SKM-1 treated with dmso at 0.1 percent for 144 hours (cell line): ENCODE results near the gene MTMR12.
A peak's percentile ranks its signal among the peaks of the same experiment; 100 is the strongest.
"Not testable (repeated sequence)": the region's sequence is repeated elsewhere in the genome, so short reads cannot be mapped to it uniquely, and the experiment has no call there.

Source experiments
- DNase-seq: peaks from one replicate; lab custom pipeline; 2025; ENCODE audit not compliant: unreplicated experiment; lab: John Stamatoyannopoulos, UW

MTMR12 gene

DNA sequence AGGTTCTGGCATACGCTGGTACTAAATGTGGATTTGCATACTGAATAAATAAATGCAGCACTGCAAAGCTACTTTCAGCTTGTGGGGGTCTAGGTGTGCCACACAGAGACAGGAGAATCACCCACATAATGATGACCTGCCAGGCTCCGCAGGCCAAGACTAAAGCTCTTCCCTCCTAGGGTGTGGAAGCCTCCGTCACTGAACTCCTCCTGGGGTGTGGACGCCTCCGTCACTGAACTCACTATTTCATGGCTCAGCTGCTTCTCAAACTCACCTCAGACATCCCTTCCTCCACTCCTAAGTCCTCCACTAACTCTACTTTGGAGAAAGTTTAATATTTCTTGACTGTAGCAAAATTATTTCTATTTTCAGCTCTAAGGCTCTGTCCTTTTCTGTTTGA is 73.4 kb downstream of the MTMR12 start:
- DNase-seq = no peak

GRCh38 chr5:32233696-32234447 is 78.9 kb downstream of the MTMR12 start:
- peak; percentile 57 for DNase-seq

- peak; percentile 41 for DNase-seq
These were observed 79.5 kb downstream of the MTMR12 start for GRCh38 chr5:32233220-32233695.

DNA sequence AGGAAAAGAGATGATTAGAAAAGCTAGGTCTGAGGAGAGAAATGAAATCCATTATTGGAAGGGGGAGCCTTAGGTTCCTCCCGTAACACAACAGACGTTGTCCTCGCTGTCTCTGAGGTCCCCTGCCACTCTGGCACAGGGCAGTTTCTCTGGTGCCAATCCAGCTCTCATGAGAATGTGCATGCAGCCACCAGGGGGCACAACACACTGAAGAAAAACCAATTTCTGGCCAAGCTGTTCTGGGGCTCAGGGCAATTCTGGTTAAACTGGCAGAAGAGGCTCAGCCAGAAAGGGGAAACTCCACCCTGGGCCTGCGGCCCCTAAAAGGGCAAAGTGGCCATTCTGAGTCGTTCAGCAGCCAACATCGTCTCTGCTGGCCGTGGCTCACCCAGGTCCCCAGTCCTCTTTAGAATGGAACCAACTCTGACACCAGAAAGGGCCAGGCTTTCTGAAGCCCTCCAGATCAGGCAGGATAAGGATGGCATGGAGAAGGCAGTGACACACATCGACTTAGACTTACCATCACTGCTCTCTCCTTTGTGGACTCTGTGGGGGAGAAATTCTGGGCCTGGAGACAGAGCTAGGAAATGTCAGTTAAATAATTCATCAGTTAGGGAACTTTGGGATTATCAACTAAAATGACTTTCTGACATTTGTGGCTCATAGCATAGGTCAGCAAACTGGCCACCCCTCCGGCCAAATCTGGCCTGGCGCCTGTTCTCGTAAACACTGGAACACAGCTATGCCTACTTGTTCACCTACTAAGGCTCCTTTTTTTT is 80.1 kb downstream of the MTMR12 start:
- DNase-seq = peak; percentile 78

- peak; percentile 35 for DNase-seq
These were observed 80.8 kb downstream of the MTMR12 start for GRCh38 chr5:32231929-32232328.

GRCh38 chr5:32231241-32231640 is 81.5 kb downstream of the MTMR12 start:
- peak; percentile 75 for DNase-seq

GRCh38 chr5:32230356-32231099 is 82.2 kb downstream of the MTMR12 start:
- DNase-seq = peak; percentile 30

DNA sequence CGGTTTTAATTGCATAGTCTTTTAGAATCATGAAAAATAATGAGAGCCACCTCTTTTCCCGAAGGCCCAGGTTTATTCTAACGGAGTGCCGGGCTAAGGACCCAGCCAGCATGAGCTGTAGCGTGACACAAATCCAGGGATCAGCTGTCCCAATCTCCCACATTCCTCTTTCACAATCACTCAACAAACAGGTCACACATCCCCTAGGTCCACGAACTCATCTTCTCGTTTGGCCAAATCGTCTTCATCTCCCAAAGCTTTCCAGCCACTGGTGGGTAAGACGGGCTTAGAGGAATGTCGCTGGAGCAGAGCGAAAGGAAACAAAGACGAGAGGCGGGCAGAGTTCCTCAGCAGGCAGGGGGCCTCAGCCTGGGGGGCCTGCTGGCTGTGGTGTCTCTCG is 83.2 kb downstream of the MTMR12 start:
- DNase-seq = no peak

- no peak for DNase-seq
These were observed 83.9 kb downstream of the MTMR12 start for GRCh38 chr5:32228816-32229215.

DNA sequence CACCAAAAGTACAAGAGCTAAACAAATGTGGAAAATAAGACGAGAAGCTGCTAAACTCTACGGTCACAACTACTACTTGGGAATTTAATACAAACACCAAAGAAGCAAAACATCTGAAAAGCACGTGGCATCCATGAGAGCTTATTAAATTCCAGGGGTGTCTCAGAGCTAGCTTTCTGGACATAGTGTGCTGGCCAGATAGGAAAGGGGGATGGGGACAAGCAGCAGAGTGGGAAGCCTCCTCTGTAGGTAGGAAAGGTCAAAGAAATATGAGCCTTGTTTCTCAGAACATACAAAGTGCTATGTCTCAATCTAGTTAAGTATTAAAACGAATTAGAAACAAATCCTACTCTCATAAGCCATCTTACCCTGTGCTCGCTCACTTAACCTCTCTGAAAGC is 87.3 kb downstream of the MTMR12 start:
- DNase-seq = no peak

DNA sequence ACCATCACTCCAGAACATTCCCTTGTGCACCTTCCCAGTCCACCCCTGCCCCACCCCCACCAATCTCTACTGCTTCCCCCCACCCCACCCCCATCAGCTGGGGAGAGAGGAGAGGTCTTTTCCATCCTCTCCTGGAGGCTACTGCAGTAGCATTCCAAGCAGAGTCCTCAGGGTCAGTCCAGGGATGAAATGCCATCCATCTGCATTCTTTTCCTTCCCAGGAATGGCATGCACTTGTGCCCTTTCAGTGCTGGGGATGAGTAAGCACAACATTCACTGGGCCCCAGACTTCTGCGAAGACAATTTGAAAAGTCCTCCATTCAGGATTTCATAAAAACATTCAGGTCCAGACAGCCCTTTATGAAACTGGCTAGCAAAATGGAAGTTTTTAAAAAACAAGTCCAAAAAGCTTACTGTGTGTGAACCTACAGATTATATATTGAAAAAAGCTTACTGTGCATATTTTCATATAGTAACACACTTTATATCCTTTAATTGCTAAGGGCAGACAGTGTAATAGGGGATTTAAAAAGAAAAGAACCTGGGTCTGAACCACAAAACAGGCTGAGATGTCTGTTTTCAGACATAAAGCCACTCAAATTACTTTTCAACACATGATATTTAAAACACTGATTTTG is 88.6 kb downstream of the MTMR12 start:
- DNase-seq = no peak

GRCh38 chr5:32222723-32223470 is 89.8 kb downstream of the MTMR12 start:
- no peak for DNase-seq

DNA sequence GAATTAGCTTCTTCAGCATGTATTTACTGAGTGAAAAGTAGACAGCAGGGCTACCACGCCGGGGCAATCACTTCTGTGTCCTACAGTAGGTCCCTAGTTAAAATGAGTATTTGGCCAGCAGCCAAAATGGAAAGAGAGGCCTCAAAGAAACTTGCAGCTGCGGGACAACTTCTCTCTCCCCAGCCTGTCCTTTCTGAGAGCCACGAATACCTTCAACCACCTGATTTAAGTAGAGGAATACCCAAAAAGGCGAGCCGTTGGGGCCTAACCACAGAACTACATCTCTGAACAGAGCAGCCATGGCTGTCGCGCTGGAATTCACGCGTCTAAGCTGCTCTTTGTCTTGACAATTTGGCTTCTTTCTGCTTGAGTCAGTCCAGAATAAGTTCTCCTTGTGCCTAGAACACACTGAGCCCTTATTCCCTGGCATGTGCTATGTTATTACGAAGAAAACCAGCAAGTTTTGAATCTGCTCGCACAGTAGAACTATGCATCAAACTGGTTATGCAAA is 94.8 kb downstream of the MTMR12 start:
- DNase-seq = peak; percentile 10

GRCh38 chr5:32214344-32214743 is 98.4 kb downstream of the MTMR12 start:
- not testable (repeated sequence) for DNase-seq

DNA sequence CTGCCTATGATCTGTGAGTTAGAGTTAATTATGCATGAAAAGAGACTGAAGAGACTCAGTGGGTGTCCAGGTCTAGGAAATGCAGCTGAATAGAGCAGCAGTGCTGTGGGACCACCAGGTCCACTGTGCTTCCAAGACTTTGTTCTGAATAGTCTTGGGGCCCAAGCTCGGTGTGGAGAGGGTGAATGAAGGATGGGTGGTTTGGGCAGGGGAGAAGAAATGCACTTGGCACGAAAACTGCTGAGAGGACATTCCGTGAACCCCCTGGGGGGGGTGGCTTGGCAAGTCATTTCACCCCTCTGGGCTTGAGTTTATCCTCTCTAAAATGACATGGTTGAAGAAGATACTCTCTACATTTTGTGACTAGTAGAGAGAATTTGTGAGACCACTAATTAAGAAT is 102.6 kb downstream of the MTMR12 start:
- DNase-seq = no peak

GRCh38 chr5:32208837-32209236 is 103.9 kb downstream of the MTMR12 start:
- DNase-seq = not testable (repeated sequence)

GRCh38 chr5:32207355-32207634 is 105.4 kb downstream of the MTMR12 start:
- peak; percentile 42 for DNase-seq

GRCh38 chr5:32206509-32207354 is 106.0 kb downstream of the MTMR12 start:
- DNase-seq = no peak

DNA sequence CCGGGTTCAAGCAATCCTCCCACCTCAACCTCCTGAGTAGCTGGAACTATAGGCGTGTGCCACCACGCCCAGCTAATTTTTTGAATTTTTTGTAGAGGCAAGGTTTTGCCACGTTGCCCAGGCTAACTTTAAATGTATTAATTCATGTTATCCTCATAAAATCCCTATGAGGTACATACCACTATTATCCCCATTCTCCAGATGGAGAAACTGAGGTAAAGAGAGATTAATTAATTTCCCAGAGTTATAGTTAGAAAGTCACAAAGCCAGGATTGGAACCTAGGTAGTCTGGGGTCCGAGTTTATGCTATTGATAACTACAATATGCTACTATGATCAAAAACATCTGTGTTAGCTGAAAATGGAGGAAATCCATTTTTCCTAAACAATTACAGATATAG is 106.7 kb downstream of the MTMR12 start:
- DNase-seq = no peak
